KOPT-K1 (cell line): ENCODE measurements around the gene FARS2.

Source experiments
- H3K27ac ChIP-seq: fragments of 200-600 bp; sonication (generic); 2 replicates; pipeline ENCODE4 v1.5.1; 2016; ENCODE audit warnings: antibody characterized with exemption, mild to moderate bottlenecking, low read depth, low read length; ENCODE audit not compliant: poor library complexity, severe bottlenecking
- H3K36me3 ChIP-seq: fragments of 200-600 bp; sonication (generic); 2 replicates; pipeline ENCODE4 v1.5.1; 2017; ENCODE audit warnings: antibody characterized with exemption, mild to moderate bottlenecking, low read length, moderate library complexity; ENCODE audit not compliant: insufficient read depth
- H3K9me3 ChIP-seq: fragments of 200-600 bp; sonication (generic); 2 replicates; pipeline ENCODE4 v1.5.1; 2017; ENCODE audit warnings: antibody characterized with exemption, low read length, mild to moderate bottlenecking; ENCODE audit not compliant: insufficient read depth, poor library complexity, severe bottlenecking

The FARS2 gene

GRCh38 chr6:5759571-5759970, 498.3 kb downstream of the FARS2 start:
- Histone ChIP-seq H3K9me3 (peaks cover 16% of the 10 kb centered on the region), H3K36me3 (no peaks in the 10 kb centered on the region), H3K27ac (no peak overlapping the region)

- Histone ChIP-seq H3K27ac (no peak overlapping the region), H3K9me3 (no peaks in the 10 kb centered on the region)
These were observed 500.1 kb downstream of the FARS2 start for GRCh38 chr6:5761370-5761769.

GRCh38 chr6:5762561-5762968, 501.3 kb downstream of the FARS2 start:
- Histone ChIP-seq H3K27ac (no peak overlapping the region), H3K36me3 (no peaks in the 10 kb centered on the region), H3K9me3 (no peaks in the 10 kb centered on the region)

More at GRCh38 chr6:5761370-5761769, 500.1 kb downstream of the FARS2 start:
- H3K36me3 ChIP-seq, result no peaks in the 10 kb centered on the region

GRCh38 chr6:5763407-5763806, 502.1 kb downstream of the FARS2 start:
- peaks cover 6% of the 10 kb centered on the region for H3K9me3 ChIP-seq
- H3K36me3 ChIP-seq, result no peaks in the 10 kb centered on the region
- no peak overlapping the region for H3K27ac ChIP-seq

- H3K27ac ChIP-seq, result peak overlapping the region; percentile 23
- no peaks in the 10 kb centered on the region for H3K36me3 ChIP-seq
- H3K9me3 ChIP-seq, result peaks cover 11% of the 10 kb centered on the region
These were observed 502.6 kb downstream of the FARS2 start for GRCh38 chr6:5763871-5764270.

DNA sequence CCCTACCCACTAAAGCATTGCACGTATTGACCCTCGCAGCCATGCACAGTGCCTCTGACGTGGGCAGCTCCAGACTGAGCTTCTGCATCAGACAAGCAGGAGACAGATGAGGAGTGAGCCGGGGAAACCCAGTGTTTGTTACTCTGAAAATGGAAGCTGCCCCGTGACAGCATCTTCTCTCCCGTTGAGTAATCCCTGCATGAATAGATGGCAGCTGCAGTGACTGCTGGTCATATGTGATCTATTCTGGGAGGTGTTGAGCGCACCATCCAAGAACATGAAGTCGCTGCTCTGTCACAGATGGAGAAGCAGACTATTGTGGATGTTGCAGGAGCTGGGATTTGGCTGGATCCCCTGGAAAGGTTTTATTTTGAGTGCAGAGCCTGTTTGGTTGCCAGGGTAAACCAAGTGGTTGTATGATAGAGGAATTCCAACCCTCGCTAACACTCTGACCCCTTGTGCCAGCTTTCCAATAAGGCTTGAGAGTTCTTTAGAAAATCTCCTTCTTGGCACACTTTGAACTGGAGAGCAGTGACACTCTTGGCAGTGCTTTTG, 503.2 kb downstream of the FARS2 start:
- H3K36me3 ChIP-seq, result no peaks in the 10 kb centered on the region
- H3K27ac ChIP-seq, result peak overlapping the region; percentile 23
- peaks cover 17% of the 10 kb centered on the region for H3K9me3 ChIP-seq

DNA sequence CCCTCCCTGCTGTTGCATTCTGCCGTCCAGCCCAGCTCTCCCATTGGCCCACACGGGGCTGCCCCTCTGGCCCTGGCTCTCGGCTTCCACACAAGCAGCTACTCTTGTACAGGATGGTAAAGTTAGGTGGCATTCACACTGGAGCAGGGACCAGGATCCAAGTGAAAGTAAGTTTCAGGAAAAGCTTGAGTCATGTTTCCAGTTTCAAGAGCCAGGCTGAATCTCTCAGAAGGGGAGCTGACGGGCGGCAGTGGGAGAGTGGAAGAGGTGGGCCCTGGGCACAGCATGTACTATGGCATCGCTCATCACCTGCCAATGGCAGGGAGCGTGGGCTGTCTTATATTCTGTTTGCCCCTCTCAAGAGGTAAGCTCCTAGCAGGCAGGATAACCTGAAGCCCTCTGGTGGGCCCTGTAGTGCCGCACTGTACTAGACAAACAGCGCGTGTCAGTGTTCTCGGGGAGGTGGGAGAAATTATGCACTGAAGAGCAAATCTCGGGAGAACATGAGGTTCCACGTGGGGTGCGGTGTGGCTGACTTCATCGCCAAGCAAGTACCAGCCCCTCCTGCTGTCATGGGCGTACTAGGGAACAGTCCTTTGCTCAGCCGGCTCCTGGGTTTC, 503.9 kb downstream of the FARS2 start:
- no peaks in the 10 kb centered on the region for H3K36me3 ChIP-seq
- peak overlapping the region; percentile 39 for H3K27ac ChIP-seq
- peaks cover 17% of the 10 kb centered on the region for H3K9me3 ChIP-seq

DNA sequence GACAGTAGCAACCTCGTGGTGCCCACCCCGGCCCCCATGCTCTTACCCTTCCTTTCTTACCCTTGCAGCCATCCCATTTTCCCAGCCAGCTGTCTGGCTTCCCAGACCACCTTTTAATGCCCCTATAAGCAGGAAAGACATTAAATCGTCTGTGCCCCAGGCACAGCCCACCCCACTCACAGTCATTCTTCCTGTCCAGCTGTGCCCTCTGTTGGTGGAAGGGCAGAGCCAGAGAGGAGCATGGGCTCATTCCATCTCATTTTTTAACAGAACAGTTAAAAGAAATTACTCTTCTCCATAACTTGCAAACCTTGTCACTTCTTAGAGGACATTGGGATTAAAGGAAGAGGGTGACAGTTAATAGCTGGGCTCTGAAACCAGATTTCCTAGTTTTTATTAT, 504.9 kb downstream of the FARS2 start:
- Histone ChIP-seq H3K9me3 (peaks cover 17% of the 10 kb centered on the region), H3K27ac (peak overlapping the region; percentile 39), H3K36me3 (no peaks in the 10 kb centered on the region)

GRCh38 chr6:5767471-5767870, 506.2 kb downstream of the FARS2 start:
- H3K36me3 ChIP-seq, result no peaks in the 10 kb centered on the region
- peaks cover 17% of the 10 kb centered on the region for H3K9me3 ChIP-seq

GRCh38 chr6:5771211-5771610, 509.9 kb downstream of the FARS2 start:
- Histone ChIP-seq H3K27ac (no peak overlapping the region), H3K36me3 (no peaks in the 10 kb centered on the region), H3K9me3 (peaks cover 17% of the 10 kb centered on the region)

More at GRCh38 chr6:5767471-5767870, 506.2 kb downstream of the FARS2 start:
- H3K27ac ChIP-seq, result no peak overlapping the region

GRCh38 chr6:5771759-5772390, 510.6 kb downstream of the FARS2 start:
- Histone ChIP-seq H3K9me3 (peaks cover 17% of the 10 kb centered on the region), H3K27ac (no peak overlapping the region), H3K36me3 (no peaks in the 10 kb centered on the region)

- H3K27ac ChIP-seq, result no peak overlapping the region
- no peaks in the 10 kb centered on the region for H3K36me3 ChIP-seq
- peaks cover 17% of the 10 kb centered on the region for H3K9me3 ChIP-seq
These were observed 511.3 kb downstream of the FARS2 start for GRCh38 chr6:5772408-5773120.

GRCh38 chr6:5776104-5776503, 514.8 kb downstream of the FARS2 start:
- Histone ChIP-seq H3K27ac (no peak overlapping the region), H3K9me3 (no peaks in the 10 kb centered on the region)

GRCh38 chr6:5776706-5777390, 515.5 kb downstream of the FARS2 start:
- Histone ChIP-seq H3K36me3 (no peaks in the 10 kb centered on the region), H3K27ac (no peak overlapping the region), H3K9me3 (no peaks in the 10 kb centered on the region)

More at GRCh38 chr6:5776104-5776503, 514.8 kb downstream of the FARS2 start:
- no peaks in the 10 kb centered on the region for H3K36me3 ChIP-seq
